Adrenal gland (tissue), 19 donors: ENCODE results near the gene G3BP2. TPM values are rescaled to one million over a fixed set of nuclear protein-coding genes. Genes with fewer than 3 reads are reported as not detected.

Source experiments
- DNase-seq, 7 donors: peaks; one replicate each; pipeline ENCODE4 v3.0.0-alpha.2; 2019 to 2020
- H3K27ac ChIP-seq, 5 donors: fragments of 200-600 bp; sonication (generic) in 4 of 5; 1 replicate in 3 of 5; 2 replicates in 2 of 5; pipeline versions ENCODE4 v1.5.1 to v1.8.0; 2016 to 2020; ENCODE audit warnings: mild to moderate bottlenecking in 1 of 5
- H3K27me3 ChIP-seq: fragments of 200-600 bp; 2 replicates; pipeline ENCODE4 v1.8.0; 2021
- H3K36me3 ChIP-seq, 2 donors: fragments of 200-600 bp; replicated peaks in 1 of 2; 1 replicate in 1 of 2; 2 replicates in 1 of 2; pipeline versions ENCODE4 v1.5.1 to v1.8.0; 2018 to 2022
- H3K4me1 ChIP-seq, 2 donors: fragments of 200-600 bp; replicated peaks in 1 of 2; 1 replicate in 1 of 2; 2 replicates in 1 of 2; pipeline versions ENCODE4 v1.5.1 to v1.8.0; 2018 to 2021
- H3K4me3 ChIP-seq, 4 donors: fragments of 200-600 bp; sonication (generic) in 3 of 4; one replicate each; pipeline ENCODE4 v1.5.1; 2016 to 2018
- H3K9me3 ChIP-seq, 3 donors: fragments of 200-600 bp; sonication (generic) in 1 of 3; replicated peaks in 1 of 3; 1 replicate in 2 of 3; 2 replicates in 1 of 3; pipeline versions ENCODE4 v1.5.1 to v1.8.0; 2016 to 2021
- POLR2A ChIP-seq, 2 donors: fragments of 450-650 bp; IDR thresholded peaks; one replicate each; pipeline ENCODE4 v1.6.1; 2017; ENCODE audit warnings: antibody characterized with exemption in 2 of 2, mild to moderate bottlenecking in 2 of 2, moderate library complexity in 1 of 2
- WGBS, 4 donors: extraction: QIAGEN DNeasy Blood & Tissue Kit in 2 of 4; methylation state at CpG; one replicate each; pipeline versions ENCODE4 v1.1.5 to v1.1.7; 2013 to 2017; 5-methylcytosine and 5-hydroxymethylcytosine counted together
- intact Hi-C, 2 donors: fragments of 100-400 bp; cut with DNase I; formaldehyde crosslinking; loops; one replicate each; pipeline versions ENCODE4 v1.14.1 to v1.15.0; 2022 to 2023
- long read RNA-seq, 10 donors: library from polyadenylated mRNA in 3 of 10; unstranded in 2 of 10; stranded (forward) in 1 of 10; transcript quantifications; one replicate each; pipeline ENCODE4 v2.0.0 and lab custom pipeline, GENCODE V29; 2021 to 2026
- polyA plus RNA-seq, 3 donors: library from polyadenylated mRNA; stranded (reverse); fragments of 200-250 nt in 2 of 3; fragments of 350-450 nt in 1 of 3; fragmentation: Illumina TruSeq in 1 of 3; extraction: RNeasy Lipid Tissue Mini Kit (QIAGEN cat#74804) in 1 of 3; gene quantifications; one replicate each; pipeline ENCODE4 v1.2.3, GENCODE V29; 2013 to 2014
- total RNA-seq, 9 donors: library from RNA; depleted of rRNA in 4 of 9; stranded (reverse); fragments of >200 nt in 4 of 9; fragments of 120-200 nt in 1 of 9; fragmentation: NEBNext Ultra II Directional in 1 of 9; extraction: Animal tissue kit (Norgen Biotek cat#: 25700) in 1 of 9; gene quantifications; one replicate each; pipeline versions ENCODE4 v1.1.0 to v1.2.4, GENCODE V29; 2013 to 2023
- TF ChIP-seq, protein P1 (sequence below), 6 experiments: fragments of 450-650 bp in 4 of 6; fragments of 200-600 bp in 2 of 6; sonication (generic) in 1 of 6; IDR thresholded peaks; 1 replicate in 5 of 6; 2 replicates in 1 of 6; pipeline versions ENCODE4 v1.5.1 to v1.8.0; 2016 to 2021; ENCODE audit warnings: antibody characterized with exemption in 6 of 6, mild to moderate bottlenecking in 2 of 6, moderate library complexity in 1 of 6
- donor health status: healthy with polysubstance abuse.
- donor health status: Bipolar disorder and iron deficiency.
- donor health status: DM: yes; HTN: yes; CAD: no.
- donor health status: DM: no; HTN: no; CAD: no.
- donor health status: DM: no; HTN: no; CAD: no.
- donor health status: DM: yes; HTN: yes; CAD: no.

G3BP2 gene
- 100 to 1,000 TPM in 8 of 9 donors, 10 to 100 TPM in 1; 80.4 to 215 (median 116) TPM for total RNA-seq
- 100 to 1,000 TPM in 1 of 3 donors, 10 to 100 TPM in 2; 10.0 to 167 (median 22.6) TPM for polyA plus RNA-seq
- long read RNA-seq, donor 1, full-length matches to known transcripts = 33 of 43 reads
- long read RNA-seq, donor 1, partial matches to known transcripts = 10 of 43 reads
- long read RNA-seq, donor 1, other reads (novel, unspliced or antisense) = 0 of 43 reads
- long read RNA-seq, donor 2, full-length matches to known transcripts = 22 of 100 reads
- long read RNA-seq, donor 2, partial matches to known transcripts = 66 of 100 reads
- long read RNA-seq, donor 2, other reads (novel, unspliced or antisense) = 12 of 100 reads
- long read RNA-seq, donor 3, full-length matches to known transcripts = 30 of 30 reads
- long read RNA-seq, donor 3, partial matches to known transcripts = 0 of 30 reads
- long read RNA-seq, donor 3, other reads (novel, unspliced or antisense) = 0 of 30 reads
- long read RNA-seq, donor 4, full-length matches to known transcripts = 14 of 24 reads
- long read RNA-seq, donor 4, partial matches to known transcripts = 4 of 24 reads
- long read RNA-seq, donor 4, other reads (novel, unspliced or antisense) = 6 of 24 reads
- long read RNA-seq, donor 5, full-length matches to known transcripts = 133 of 187 reads
- long read RNA-seq, donor 5, partial matches to known transcripts = 13 of 187 reads
- long read RNA-seq, donor 5, other reads (novel, unspliced or antisense) = 41 of 187 reads
- long read RNA-seq, donor 6, full-length matches to known transcripts = 14 of 45 reads
- long read RNA-seq, donor 6, partial matches to known transcripts = 18 of 45 reads
- long read RNA-seq, donor 6, other reads (novel, unspliced or antisense) = 13 of 45 reads
- long read RNA-seq, donor 7, full-length matches to known transcripts = 17 of 17 reads
- long read RNA-seq, donor 7, partial matches to known transcripts = 0 of 17 reads
- long read RNA-seq, donor 7, other reads (novel, unspliced or antisense) = 0 of 17 reads
- long read RNA-seq, donor 8, full-length matches to known transcripts = 38 of 259 reads
- long read RNA-seq, donor 8, partial matches to known transcripts = 221 of 259 reads
- long read RNA-seq, donor 8, other reads (novel, unspliced or antisense) = 0 of 259 reads
- long read RNA-seq, donor 9, full-length matches to known transcripts = 26 of 97 reads
- long read RNA-seq, donor 9, partial matches to known transcripts = 65 of 97 reads
- long read RNA-seq, donor 9, other reads (novel, unspliced or antisense) = 6 of 97 reads
- long read RNA-seq, donor 10, full-length matches to known transcripts = 25 of 30 reads
- long read RNA-seq, donor 10, partial matches to known transcripts = 5 of 30 reads
- long read RNA-seq, donor 10, other reads (novel, unspliced or antisense) = 0 of 30 reads

DNA sequence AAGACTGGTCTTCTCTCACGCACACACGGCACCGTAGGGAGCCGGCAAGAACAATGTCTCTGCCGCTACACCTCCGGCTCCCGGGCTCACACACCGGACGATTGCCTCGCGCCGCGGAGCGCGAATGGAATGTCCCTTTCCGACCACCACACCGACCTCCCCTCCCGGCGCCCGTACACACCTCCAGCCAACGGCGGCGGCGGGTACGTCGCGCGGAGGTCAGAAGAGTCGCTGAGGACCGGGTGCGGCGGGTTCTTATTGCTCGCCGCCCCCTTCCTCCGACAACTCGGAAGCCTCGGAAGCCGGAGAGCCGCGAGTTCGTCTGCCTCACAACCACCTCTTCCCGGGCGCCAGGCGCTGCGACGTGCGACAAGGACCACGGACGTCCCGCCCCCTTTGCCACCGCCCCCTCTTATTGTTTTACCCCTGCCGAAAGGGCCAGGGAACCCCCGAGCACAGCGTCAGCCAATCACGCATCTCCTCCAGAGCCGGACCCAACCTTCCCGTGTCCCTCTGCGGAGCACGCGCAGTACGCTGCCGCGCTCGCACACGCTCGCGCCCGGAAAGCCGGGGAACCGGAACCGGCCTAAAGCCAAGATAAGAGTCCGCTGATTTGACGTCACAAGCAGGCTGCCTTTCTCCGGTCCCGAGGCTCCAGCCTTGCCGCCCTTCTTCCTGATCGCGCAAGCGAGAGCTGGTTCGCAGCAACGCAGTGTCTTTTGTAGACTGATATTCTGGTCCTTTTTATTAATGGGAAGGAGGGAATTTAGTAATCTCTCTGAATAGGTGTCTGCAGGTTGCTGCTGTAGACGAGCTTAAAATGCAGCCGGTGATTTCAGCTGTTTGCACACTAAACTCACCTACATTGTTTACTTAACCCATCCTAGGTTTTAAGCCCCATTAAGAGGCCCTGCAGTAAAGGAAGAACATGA, at the start of gene G3BP2:
Gene G3BP2 (minus strand): TSS at position 385 of the 932 bp plus-strand sequence. CDS start 11,386 bp downstream, outside the sequence.
- Histone ChIP-seq H3K4me3 (peak within 1 kb of the TSS; percentile 76 to 99 (median 83)), H3K4me1 (peaks cover 13 to 36% of the 10 kb centered on the region in 2 donors), H3K27ac (peak within 1 kb of the TSS; percentile 89 to 98 (median 96)), H3K27me3 (no peaks in the 10 kb centered on the region), H3K9me3 (no peaks in the 10 kb centered on the region), H3K36me3 (no peaks in the 10 kb centered on the region)
- TF ChIP-seq, protein P1, sequence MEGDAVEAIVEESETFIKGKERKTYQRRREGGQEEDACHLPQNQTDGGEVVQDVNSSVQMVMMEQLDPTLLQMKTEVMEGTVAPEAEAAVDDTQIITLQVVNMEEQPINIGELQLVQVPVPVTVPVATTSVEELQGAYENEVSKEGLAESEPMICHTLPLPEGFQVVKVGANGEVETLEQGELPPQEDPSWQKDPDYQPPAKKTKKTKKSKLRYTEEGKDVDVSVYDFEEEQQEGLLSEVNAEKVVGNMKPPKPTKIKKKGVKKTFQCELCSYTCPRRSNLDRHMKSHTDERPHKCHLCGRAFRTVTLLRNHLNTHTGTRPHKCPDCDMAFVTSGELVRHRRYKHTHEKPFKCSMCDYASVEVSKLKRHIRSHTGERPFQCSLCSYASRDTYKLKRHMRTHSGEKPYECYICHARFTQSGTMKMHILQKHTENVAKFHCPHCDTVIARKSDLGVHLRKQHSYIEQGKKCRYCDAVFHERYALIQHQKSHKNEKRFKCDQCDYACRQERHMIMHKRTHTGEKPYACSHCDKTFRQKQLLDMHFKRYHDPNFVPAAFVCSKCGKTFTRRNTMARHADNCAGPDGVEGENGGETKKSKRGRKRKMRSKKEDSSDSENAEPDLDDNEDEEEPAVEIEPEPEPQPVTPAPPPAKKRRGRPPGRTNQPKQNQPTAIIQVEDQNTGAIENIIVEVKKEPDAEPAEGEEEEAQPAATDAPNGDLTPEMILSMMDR (IDR thresholded peaks at IDR 0.05) = no peak
- TF ChIP-seq POLR2A (IDR thresholded peaks at IDR 0.05) = peak; percentile 95 to 97
- intact Hi-C loops = loop anchor here in 1 of 2 donors (10.0 kb wide), 1 partner anchor 52 kb away; the partner anchor contains the start of gene USO1
- DNase-seq = peak; percentile 98 to 99 (median 99)
- WGBS, 4 donors = 0 to 1% (median 0%) methylated on average over 16 to 83 of the region's 83 CpGs

DNA sequence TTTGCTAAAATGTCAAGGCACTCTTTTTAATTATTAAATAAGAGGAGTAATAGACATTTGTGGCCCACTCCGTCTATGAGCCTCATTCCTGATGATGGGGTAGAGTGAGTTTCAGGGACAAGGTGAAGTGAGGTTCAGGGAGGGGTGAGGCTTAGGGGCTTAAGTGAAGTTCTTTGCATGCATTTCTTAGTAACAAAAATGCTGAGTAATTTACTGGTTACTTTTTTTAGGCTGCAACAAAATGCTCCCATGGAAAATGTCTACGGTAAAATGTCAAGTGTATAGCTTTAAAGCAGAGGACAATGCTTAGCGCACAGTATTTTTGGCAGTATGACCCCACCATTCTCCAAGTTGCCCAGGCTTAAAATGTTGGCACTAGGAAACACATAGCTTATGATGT, 49.2 kb upstream of the G3BP2 start:
- Histone ChIP-seq H3K9me3 (no peaks in the 10 kb centered on the region), H3K27ac (no peak overlapping the region), H3K36me3 (no peaks in the 10 kb centered on the region), H3K4me3 (no peak overlapping the region), H3K27me3 (no peaks in the 10 kb centered on the region), H3K4me1 (peaks cover 17 to 32% of the 10 kb centered on the region in 2 donors)
- no peak for TF ChIP-seq POLR2A (IDR thresholded peaks at IDR 0.05)
- TF ChIP-seq, protein P1 (IDR thresholded peaks at IDR 0.05) = no peak
- intact Hi-C loops = loop anchor here in 1 of 2 donors (10.0 kb wide), 1 partner anchor 48 kb away; the partner anchor contains the start of gene G3BP2
- WGBS, 4 donors = 56 to 59% (median 57%) methylated on average over 3 of the region's 3 CpGs
- DNase-seq = no peak

DNA sequence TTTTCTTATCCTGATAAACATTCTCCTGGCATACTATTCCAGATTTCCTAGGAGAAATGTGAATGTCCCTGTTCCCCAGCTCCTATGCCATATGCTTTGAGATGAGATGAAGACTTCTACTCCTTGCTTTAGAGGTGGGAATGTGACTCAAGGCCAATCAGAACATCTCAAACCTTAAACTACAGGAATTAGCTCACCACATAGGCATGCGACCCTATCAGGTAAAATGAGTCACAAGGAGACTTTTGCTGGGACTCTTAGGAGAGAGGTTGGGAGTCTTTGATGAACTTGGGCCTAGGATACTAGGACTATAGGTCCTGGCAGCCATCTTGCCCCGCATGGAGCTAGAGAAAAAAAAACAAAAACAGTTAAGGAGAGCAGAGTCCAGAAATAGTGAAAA, 45.3 kb upstream of the G3BP2 start:
- Histone ChIP-seq H3K4me1 (peaks cover 3 to 30% of the 10 kb centered on the region in 2 donors), H3K36me3 (no peaks in the 10 kb centered on the region), H3K4me3 (no peak overlapping the region), H3K9me3 (no peaks in the 10 kb centered on the region), H3K27me3 (no peaks in the 10 kb centered on the region), H3K27ac (no peak overlapping the region)
- TF ChIP-seq, protein P1 (IDR thresholded peaks at IDR 0.05) = no peak
- TF ChIP-seq POLR2A (IDR thresholded peaks at IDR 0.05) = no peak
- no peak for DNase-seq
- intact Hi-C loops = loop anchor here in 1 of 2 donors (5.0 kb wide), 1 partner anchor 41 kb away; no protein-coding TSS in a partner anchor
- WGBS, 4 donors = 82 to 92% (median 85%) methylated on average over 2 of the region's 2 CpGs
